Activated CD4-positive, alpha-beta T cell treated with anti-CD3 and anti-CD28 coated beads for 24 hours (primary cell): ENCODE data around the gene SATB2.

ENCODE experiments used
- DNase-seq, 2 donors: peaks; one replicate each; pipeline ENCODE4 v3.0.0-alpha.2; 2020; ENCODE audit warnings: low read depth in 2 of 2

The SATB2 gene

GRCh38 chr2:199325881-199326280 is 131.9 kb downstream of the SATB2 start:
- DNase-seq: no peak

- DNase-seq: no peak
Measured at GRCh38 chr2:199322151-199322550, 135.6 kb downstream of the SATB2 start.

GRCh38 chr2:199317646-199318045 is 140.1 kb downstream of the SATB2 start:
- DNase-seq: no peak

GRCh38 chr2:199316851-199317250 is 140.9 kb downstream of the SATB2 start:
- no peak for DNase-seq

GRCh38 chr2:199315299-199316179 is 142.2 kb downstream of the SATB2 start:
- no peak for DNase-seq

GRCh38 chr2:199312931-199313330 is 144.8 kb downstream of the SATB2 start:
- no peak for DNase-seq

GRCh38 chr2:199310771-199311585 is 146.8 kb downstream of the SATB2 start:
- no peak for DNase-seq

- no peak for DNase-seq
Measured at GRCh38 chr2:199309973-199310372, 147.8 kb downstream of the SATB2 start.

GRCh38 chr2:199309411-199309810 is 148.3 kb downstream of the SATB2 start:
- DNase-seq: no peak

GRCh38 chr2:199308567-199308966 is 149.2 kb downstream of the SATB2 start:
- no peak for DNase-seq

- no peak for DNase-seq
Measured at GRCh38 chr2:199307461-199307860, 150.3 kb downstream of the SATB2 start.

- no peak for DNase-seq
Measured at GRCh38 chr2:199306116-199306515, 151.6 kb downstream of the SATB2 start.

- DNase-seq: no peak
Measured at GRCh38 chr2:199303728-199304177, 154.0 kb downstream of the SATB2 start.

- no peak for DNase-seq
Measured at GRCh38 chr2:199302851-199303250, 154.9 kb downstream of the SATB2 start.

GRCh38 chr2:199288424-199288823 is 169.3 kb downstream of the SATB2 start:
- DNase-seq: no peak

GRCh38 chr2:199282309-199282708 is 175.4 kb downstream of the SATB2 start:
- DNase-seq: no peak

- no peak for DNase-seq
Measured at GRCh38 chr2:199279146-199279545, 178.6 kb downstream of the SATB2 start.

GRCh38 chr2:199278099-199278498 is 179.6 kb downstream of the SATB2 start:
- DNase-seq: no peak

- DNase-seq: no peak
Measured at GRCh38 chr2:199273042-199273511, 184.7 kb downstream of the SATB2 start.

- no peak for DNase-seq
Measured at GRCh38 chr2:199261936-199262335, 195.8 kb downstream of the SATB2 start.

- no peak for DNase-seq
Measured at GRCh38 chr2:199261239-199261638, 196.5 kb downstream of the SATB2 start.

- DNase-seq: no peak
Measured at GRCh38 chr2:199259671-199260070, 198.1 kb downstream of the SATB2 start.

- DNase-seq: no peak
Measured at GRCh38 chr2:199258291-199258690, 199.4 kb downstream of the SATB2 start.
